ENCODE data around the gene TOMM7.
"Not testable (repeated sequence)": the region's sequence is repeated elsewhere in the genome, so short reads cannot be mapped to it uniquely, and the experiment has no call there.

- TF ChIP-seq CTCF, POLR2A (IDR thresholded peaks at IDR 0.05): not testable (repeated sequence)
Measured at GRCh38 chr7:22802831-22803230, 19.8 kb downstream of the TOMM7 start.
